ENCODE data around the gene HOXC10. TPM values are rescaled to one million over a fixed set of nuclear protein-coding genes. Genes with fewer than 3 reads are reported as not detected.

The HOXC10 gene
- total RNA-seq, 1 donor from 2014 or later: not detected

GRCh38 chr12:54024127-54024526 is 39.2 kb downstream of the HOXC10 start:
- Histone ChIP-seq H3K9me3 (ENCODE audit: insufficient read depth, low read depth, low read length) (no peaks in the 10 kb centered on the region), H3K9ac (ENCODE audit: low read length) (no peak overlapping the region), H3K4me3 (ENCODE audit: insufficient read depth, low read depth, low read length) (no peak overlapping the region), H3K4me2 (ENCODE audit: low read length) (no peak overlapping the region), H3K27ac (ENCODE audit: low read depth, low read length) (no peak overlapping the region), H2AFZ (ENCODE audit: low read depth, low read length) (no peak overlapping the region), H3K79me2 (ENCODE audit: insufficient read depth, low read length) (no peaks in the 10 kb centered on the region), H3K4me1 (ENCODE audit: insufficient read depth, low read length) (no peaks in the 10 kb centered on the region), H3K36me3 (ENCODE audit: insufficient read depth, low read length) (no peaks in the 10 kb centered on the region), H3K27me3 (ENCODE audit: insufficient read depth, low read length) (peaks cover 92% of the 10 kb centered on the region), H4K20me1 (ENCODE audit: insufficient read depth, low read length) (no peaks in the 10 kb centered on the region)
- Mint-ChIP-seq H3K27ac (ENCODE audit: unreplicated experiment) (no peak overlapping the region), H3K9me3 (ENCODE audit: unreplicated experiment) (peaks cover 16% of the 10 kb centered on the region), H3K27me3 (ENCODE audit: low read depth, unreplicated experiment) (peaks cover 96% of the 10 kb centered on the region), H3K4me1 (ENCODE audit: low read depth, unreplicated experiment) (no peaks in the 10 kb centered on the region), H3K36me3 (ENCODE audit: low read depth, unreplicated experiment) (peaks cover 2% of the 10 kb centered on the region), H3K4me3 (ENCODE audit: unreplicated experiment) (no peak overlapping the region)
- no peak for DNase-seq (ENCODE audit: low read depth)
- no peak for FAIRE-seq
- no peak for TF ChIP-seq EZH2 (IDR thresholded peaks at IDR 0.05; ENCODE audit: insufficient read depth, low read length)
- TF ChIP-seq CTCF (IDR thresholded peaks at IDR 0.05; ENCODE audit: insufficient read depth, low read depth, low read length): no peak

DNA sequence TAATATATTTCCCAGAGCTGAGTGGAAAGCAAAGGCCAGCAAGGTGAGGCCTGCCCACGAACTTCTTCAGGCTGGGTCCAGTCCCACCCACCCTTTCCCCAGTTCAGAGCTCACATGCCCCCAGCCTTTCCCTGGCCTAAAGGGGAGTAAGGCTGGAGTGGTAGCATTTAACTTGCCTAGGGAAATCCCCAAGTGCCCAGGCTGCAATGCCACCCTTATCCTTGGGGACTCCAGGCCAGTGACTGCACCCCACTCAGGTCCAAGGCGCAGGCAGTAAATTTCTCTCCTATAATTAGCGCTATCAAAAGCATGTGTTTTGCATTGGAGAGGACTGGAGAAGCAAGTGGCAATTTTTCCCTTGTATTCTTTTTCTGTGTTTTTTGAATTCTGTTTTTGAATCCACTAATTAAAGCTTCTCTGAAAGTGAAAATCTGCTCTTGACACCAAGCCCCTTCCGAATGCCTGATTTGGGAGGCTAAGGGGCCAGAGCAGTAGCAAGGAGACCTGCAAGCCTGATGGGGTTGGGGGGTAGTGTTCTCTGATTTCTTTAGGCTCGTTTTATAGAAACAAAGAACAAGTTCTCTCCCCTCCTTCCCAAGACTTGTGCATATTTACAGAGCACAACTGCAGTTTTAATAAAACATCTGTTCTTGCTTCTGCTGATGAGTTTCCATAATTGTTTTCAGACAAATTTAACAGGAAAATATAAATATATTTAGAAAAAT is 39.8 kb downstream of the HOXC10 start:
- H3K4me1 Mint-ChIP-seq (ENCODE audit: low read depth, unreplicated experiment): no peaks in the 10 kb centered on the region
- no peak overlapping the region for H3K27ac Mint-ChIP-seq (ENCODE audit: unreplicated experiment)

More for the DNA sequence above, 39.8 kb downstream of the HOXC10 start:
- Mint-ChIP-seq H3K36me3 (ENCODE audit: low read depth, unreplicated experiment) (peaks cover 2% of the 10 kb centered on the region), H3K9me3 (ENCODE audit: unreplicated experiment) (peaks cover 20% of the 10 kb centered on the region), H3K4me3 (ENCODE audit: unreplicated experiment) (no peak overlapping the region), H3K27me3 (ENCODE audit: low read depth, unreplicated experiment) (peaks cover 95% of the 10 kb centered on the region)
- TF ChIP-seq CTCF (IDR thresholded peaks at IDR 0.05; ENCODE audit: insufficient read depth, low read depth, low read length) (no peak), EZH2 (IDR thresholded peaks at IDR 0.05; ENCODE audit: insufficient read depth, low read length) (no peak)
- Histone ChIP-seq H3K9me3 (ENCODE audit: insufficient read depth, low read depth, low read length) (no peaks in the 10 kb centered on the region), H3K4me2 (ENCODE audit: low read length) (no peak overlapping the region), H3K79me2 (ENCODE audit: insufficient read depth, low read length) (no peaks in the 10 kb centered on the region), H3K9ac (ENCODE audit: low read length) (no peak overlapping the region), H2AFZ (ENCODE audit: low read depth, low read length) (no peak overlapping the region), H4K20me1 (ENCODE audit: insufficient read depth, low read length) (no peaks in the 10 kb centered on the region), H3K27ac (ENCODE audit: low read depth, low read length) (no peak overlapping the region), H3K4me1 (ENCODE audit: insufficient read depth, low read length) (no peaks in the 10 kb centered on the region), H3K4me3 (ENCODE audit: insufficient read depth, low read depth, low read length) (no peak overlapping the region), H3K27me3 (ENCODE audit: insufficient read depth, low read length) (peaks cover 92% of the 10 kb centered on the region), H3K36me3 (ENCODE audit: insufficient read depth, low read length) (no peaks in the 10 kb centered on the region)
- FAIRE-seq (no peak), DNase-seq (ENCODE audit: low read depth) (no peak)

All from astrocyte (in vitro differentiated cells and primary cell).